ENCODE data around the gene REX1BD. TPM values are rescaled to one million over a fixed set of nuclear protein-coding genes. Genes with fewer than 3 reads are reported as not detected.
A peak's percentile ranks its signal among the peaks of the same experiment; 100 is the strongest.

Gene REX1BD
- total RNA-seq, 1 donor from 2014 or later = 173 TPM

DNA sequence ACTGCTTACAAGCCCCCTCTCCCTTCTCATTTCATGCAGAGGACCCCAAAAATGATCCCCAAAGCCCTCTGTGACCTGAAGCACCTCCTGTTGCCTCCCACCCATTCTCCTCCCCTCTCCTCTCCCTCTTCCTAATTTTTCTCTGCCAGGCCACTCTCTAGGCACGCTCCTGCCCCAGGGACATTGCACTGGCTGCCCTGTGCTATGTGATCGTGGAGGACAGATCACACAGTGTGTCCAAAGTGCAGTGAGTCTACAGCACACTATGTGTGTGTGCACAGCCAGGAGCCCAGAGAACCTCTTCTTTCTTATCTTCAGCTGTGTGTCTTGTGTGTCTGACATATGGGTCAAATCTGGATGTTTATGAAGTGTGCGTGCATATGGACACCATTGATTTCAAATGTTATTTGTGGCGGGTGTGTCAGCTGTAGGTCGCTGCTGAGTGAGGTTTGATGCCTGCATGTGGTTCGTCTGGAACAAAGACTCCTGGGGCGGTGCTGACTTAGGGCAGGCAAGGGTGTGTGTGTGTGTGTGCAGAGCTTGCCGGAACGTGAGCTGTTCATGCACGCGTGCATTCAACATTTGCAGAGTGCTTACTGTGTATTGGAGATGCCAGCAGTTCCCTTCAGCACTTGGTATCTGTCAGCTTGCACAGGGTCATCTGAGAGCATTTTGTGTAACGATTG is 46.2 kb downstream of the REX1BD start:
- intact Hi-C loops (cut with DNase I) = loop anchor here (5.0 kb wide), 1 partner anchor 42 kb away; no protein-coding TSS in a partner anchor
- Histone ChIP-seq H3K36me3 (no peaks in the 10 kb centered on the region), H3K4me3 (no peak overlapping the region), H3K27me3 (no peaks in the 10 kb centered on the region), H3K9me3 (no peaks in the 10 kb centered on the region), H3K4me1 (peaks cover 7 to 12% of the 10 kb centered on the region in 2 donors), H3K27ac (no peak overlapping the region)
- TF ChIP-seq, protein P1, sequence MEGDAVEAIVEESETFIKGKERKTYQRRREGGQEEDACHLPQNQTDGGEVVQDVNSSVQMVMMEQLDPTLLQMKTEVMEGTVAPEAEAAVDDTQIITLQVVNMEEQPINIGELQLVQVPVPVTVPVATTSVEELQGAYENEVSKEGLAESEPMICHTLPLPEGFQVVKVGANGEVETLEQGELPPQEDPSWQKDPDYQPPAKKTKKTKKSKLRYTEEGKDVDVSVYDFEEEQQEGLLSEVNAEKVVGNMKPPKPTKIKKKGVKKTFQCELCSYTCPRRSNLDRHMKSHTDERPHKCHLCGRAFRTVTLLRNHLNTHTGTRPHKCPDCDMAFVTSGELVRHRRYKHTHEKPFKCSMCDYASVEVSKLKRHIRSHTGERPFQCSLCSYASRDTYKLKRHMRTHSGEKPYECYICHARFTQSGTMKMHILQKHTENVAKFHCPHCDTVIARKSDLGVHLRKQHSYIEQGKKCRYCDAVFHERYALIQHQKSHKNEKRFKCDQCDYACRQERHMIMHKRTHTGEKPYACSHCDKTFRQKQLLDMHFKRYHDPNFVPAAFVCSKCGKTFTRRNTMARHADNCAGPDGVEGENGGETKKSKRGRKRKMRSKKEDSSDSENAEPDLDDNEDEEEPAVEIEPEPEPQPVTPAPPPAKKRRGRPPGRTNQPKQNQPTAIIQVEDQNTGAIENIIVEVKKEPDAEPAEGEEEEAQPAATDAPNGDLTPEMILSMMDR (IDR thresholded peaks at IDR 0.05) = no peak
- DNase-seq (ENCODE audit: low spot score in 2 of 2) = no peak

DNA sequence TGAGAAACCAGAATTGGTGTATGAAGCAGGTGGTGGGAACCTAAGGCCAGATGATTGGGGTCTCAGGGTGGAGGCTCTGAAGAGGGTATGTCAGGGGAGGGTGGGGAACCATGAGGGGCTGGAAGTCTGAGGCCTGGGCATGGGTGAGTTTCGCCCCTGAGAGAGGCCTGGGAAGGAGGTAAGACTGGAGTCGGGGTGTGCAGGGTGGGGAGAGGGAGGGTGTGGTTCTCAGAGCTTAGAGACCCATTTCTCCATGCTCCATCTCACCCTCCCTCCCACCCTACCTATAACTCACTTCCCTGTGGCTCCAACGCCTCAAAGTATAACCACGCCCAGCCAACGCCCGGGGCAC is 47.2 kb downstream of the REX1BD start:
- Histone ChIP-seq H3K36me3 (peaks cover 0 to under 1% of the 10 kb centered on the region in 2 donors), H3K4me3 (peak overlapping the region in 1 of 2 donors; percentile 85), H3K27me3 (no peaks in the 10 kb centered on the region), H3K4me1 (peaks cover 7 to 9% of the 10 kb centered on the region in 2 donors), H3K27ac (peak overlapping the region; percentile 4 to 94), H3K9me3 (no peaks in the 10 kb centered on the region)
- intact Hi-C loops (cut with DNase I) = loop anchor here (1.0 to 5.0 kb wide), 3 partner anchors 44 to 114 kb away; partner anchors contain the start of genes CRTC1 and ELL
- TF ChIP-seq, protein P1 (IDR thresholded peaks at IDR 0.05) = no peak
- no peak for DNase-seq (ENCODE audit: low spot score in 2 of 2)

DNA sequence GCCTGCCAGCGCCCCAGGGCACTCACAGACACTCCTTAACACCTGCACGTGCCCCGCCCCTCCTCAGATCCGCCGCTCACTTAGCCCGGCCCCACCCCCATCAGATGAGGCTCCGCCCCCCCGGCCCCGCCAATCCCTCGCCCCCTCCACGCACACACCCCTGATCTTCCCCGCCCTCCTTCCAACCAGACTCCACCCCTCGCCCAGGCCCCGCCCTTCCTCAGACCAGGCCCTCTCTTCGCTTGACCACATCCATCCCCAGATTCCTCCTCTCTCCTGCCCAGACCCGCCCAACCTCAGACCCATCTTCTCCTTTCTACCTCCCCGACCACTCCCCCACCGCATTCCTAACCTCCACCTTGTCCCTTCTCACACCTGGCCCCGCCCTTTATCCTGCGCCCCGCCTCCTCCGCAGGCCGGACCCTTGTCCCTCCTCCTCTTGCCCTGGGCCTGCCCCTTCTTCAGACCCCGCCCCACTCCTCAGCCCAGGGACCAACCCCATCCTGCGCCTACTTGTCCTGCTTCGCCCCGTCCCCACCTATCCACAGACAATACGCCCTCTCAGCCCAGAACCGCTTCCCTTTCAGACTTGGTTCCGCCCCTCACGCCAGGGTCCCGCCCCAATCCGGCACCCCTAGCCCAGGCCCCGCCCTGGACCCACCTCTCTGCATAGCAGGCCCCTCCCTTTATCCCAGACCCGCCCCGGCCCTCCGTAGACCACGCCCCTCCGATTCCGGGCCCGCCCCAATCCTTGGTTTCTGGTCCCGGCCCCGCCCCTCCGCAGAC is 47.8 kb downstream of the REX1BD start:
- peak; percentile 89 to 99 for DNase-seq (ENCODE audit: low spot score in 2 of 2)
- Histone ChIP-seq H3K4me1 (peaks cover 7 to 9% of the 10 kb centered on the region in 2 donors), H3K9me3 (no peaks in the 10 kb centered on the region), H3K36me3 (peaks cover 0 to 3% of the 10 kb centered on the region in 2 donors), H3K4me3 (peak overlapping the region; percentile 85 to 95), H3K27me3 (no peaks in the 10 kb centered on the region), H3K27ac (peak overlapping the region; percentile 88 to 94)
- TF ChIP-seq, protein P1 (IDR thresholded peaks at IDR 0.05) = no peak
- intact Hi-C loops (cut with DNase I) = loop anchor here (1.0 to 5.0 kb wide), 3 partner anchors 44 to 114 kb away; partner anchors contain the start of genes CRTC1 and ELL

DNA sequence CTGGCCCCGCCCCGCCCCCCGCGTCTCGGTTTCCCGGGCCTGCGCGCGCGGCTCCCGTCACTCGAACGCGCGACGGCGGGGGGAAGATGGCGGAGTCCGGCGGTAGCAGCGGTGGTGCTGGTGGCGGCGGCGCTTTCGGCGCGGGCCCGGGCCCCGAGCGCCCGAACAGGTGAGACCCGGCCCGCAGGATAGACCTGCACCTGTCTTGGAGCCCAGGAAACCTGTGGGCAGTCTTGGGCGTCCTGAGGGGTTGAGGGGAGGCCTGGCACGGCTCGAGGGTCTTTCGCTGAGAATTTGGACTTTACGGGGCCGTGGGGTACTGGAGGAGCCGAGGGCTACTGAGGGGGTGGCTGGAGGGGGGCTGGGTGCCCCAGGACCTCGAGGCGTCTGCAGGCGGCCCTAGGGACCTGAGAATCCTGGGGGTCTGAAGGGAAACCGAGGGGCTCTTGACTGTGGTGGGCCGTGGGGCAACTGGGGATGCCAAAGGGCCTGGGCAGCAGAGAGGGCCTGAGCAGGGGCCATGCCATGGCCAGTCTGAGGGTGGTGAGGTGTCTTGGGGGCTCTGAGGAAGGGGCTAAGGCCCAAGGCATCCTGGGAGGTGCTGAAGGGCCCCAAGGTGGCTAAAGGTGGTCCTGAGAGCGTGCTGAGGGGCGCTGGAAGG is 48.5 kb downstream of the REX1BD start, which contains the start of gene KLHL26:
Gene KLHL26 (plus strand): TSS at position 60 of the 661 bp plus-strand sequence. CDS start 27 bp downstream, at position 87.
- Histone ChIP-seq H3K27ac (peak within 1 kb of the TSS; percentile 88 to 94), H3K9me3 (no peaks in the 10 kb centered on the region), H3K27me3 (no peaks in the 10 kb centered on the region), H3K4me1 (peaks cover 7 to 9% of the 10 kb centered on the region in 2 donors), H3K36me3 (peaks cover 0 to 3% of the 10 kb centered on the region in 2 donors), H3K4me3 (peak within 1 kb of the TSS; percentile 85 to 95)
- intact Hi-C loops (cut with DNase I) = loop anchor here (1.0 to 5.0 kb wide), 4 partner anchors 8 to 115 kb away; partner anchors contain the start of genes CRTC1 and ELL
- no peak for DNase-seq (ENCODE audit: low spot score in 2 of 2)
- TF ChIP-seq, protein P1 (IDR thresholded peaks at IDR 0.05) = no peak

All from ascending aorta (tissue), 2 donors.